ENCODE results near the gene PPM1M. TPM values are rescaled to one million over a fixed set of nuclear protein-coding genes. Genes with fewer than 3 reads are reported as not detected.

PPM1M gene
- 10 to 100 TPM; 18.1 to 19.9 (median 19.0) TPM for polyA plus RNA-seq (ENCODE audit: insufficient read length in 3 of 3)
- long read RNA-seq, donor 1, partial matches to known transcripts: 0 of 3 reads
- long read RNA-seq, donor 1, other reads (novel, unspliced or antisense): 0 of 3 reads
- long read RNA-seq, donor 2, partial matches to known transcripts: 0 of 2 reads
- long read RNA-seq, donor 2, other reads (novel, unspliced or antisense): 0 of 2 reads
- long read RNA-seq, donor 3, partial matches to known transcripts: 0 of 2 reads
- long read RNA-seq, donor 3, other reads (novel, unspliced or antisense): 0 of 2 reads
- long read RNA-seq, donor 4, partial matches to known transcripts: 0 of 2 reads
- long read RNA-seq, donor 4, other reads (novel, unspliced or antisense): 0 of 2 reads
- long read RNA-seq, donor 5: 0 reads
- long read RNA-seq, donor 6, partial matches to known transcripts: 0 of 2 reads
- long read RNA-seq, donor 6, other reads (novel, unspliced or antisense): 0 of 2 reads
- long read RNA-seq, donor 7, transcript PPM1M-202 (10 exons, 2,193 nt): major isoform, 5 of 5 reads
- long read RNA-seq, donor 7, partial matches to known transcripts: 0 of 5 reads
- long read RNA-seq, donor 7, other reads (novel, unspliced or antisense): 0 of 5 reads
- long read RNA-seq, donor 8, partial matches to known transcripts: 0 of 3 reads
- long read RNA-seq, donor 8, other reads (novel, unspliced or antisense): 0 of 3 reads
- long read RNA-seq, donor 9, partial matches to known transcripts: 0 of 3 reads
- long read RNA-seq, donor 9, other reads (novel, unspliced or antisense): 0 of 3 reads
- long read RNA-seq, donor 10, partial matches to known transcripts: 0 of 4 reads
- long read RNA-seq, donor 10, other reads (novel, unspliced or antisense): 0 of 4 reads
- long read RNA-seq, donor 11, partial matches to known transcripts: 0 of 1 reads
- long read RNA-seq, donor 11, other reads (novel, unspliced or antisense): 0 of 1 reads
- long read RNA-seq, donor 12, partial matches to known transcripts: 0 of 4 reads
- long read RNA-seq, donor 12, other reads (novel, unspliced or antisense): 0 of 4 reads
- long read RNA-seq, donor 13: 0 reads
- long read RNA-seq, donor 14: 0 reads
- long read RNA-seq, donor 15, partial matches to known transcripts: 15 of 19 reads
- long read RNA-seq, donor 15, other reads (novel, unspliced or antisense): 0 of 19 reads
- long read RNA-seq, donor 16, partial matches to known transcripts: 0 of 5 reads
- long read RNA-seq, donor 16, other reads (novel, unspliced or antisense): 0 of 5 reads

GRCh38 chr3:52245322-52246263 is at the start of gene PPM1M:
Gene PPM1M (plus strand): TSS chr3:52245759. CDS start chr3:52245825, 66 bp downstream.
- DNase-seq: peak; percentile 50

GRCh38 chr3:52195823-52196331 is 49.7 kb upstream of the PPM1M start:
- no peak for DNase-seq

- DNase-seq: no peak
These were observed 48.6 kb upstream of the PPM1M start for GRCh38 chr3:52196977-52197376.

- no peak for DNase-seq
These were observed 48.1 kb upstream of the PPM1M start for GRCh38 chr3:52197499-52197841.

- peak; percentile 91 for DNase-seq
These were observed 47.5 kb upstream of the PPM1M start, which contains the start of gene ALAS1 for GRCh38 chr3:52197842-52198625. Gene ALAS1 (plus strand): TSS chr3:52198160. CDS start chr3:52199242, 1,082 bp downstream.

GRCh38 chr3:52198643-52199608 is 46.6 kb upstream of the PPM1M start:
- no peak for DNase-seq

GRCh38 chr3:52200981-52201679 is 44.4 kb upstream of the PPM1M start:
- no peak for DNase-seq

GRCh38 chr3:52202384-52203077 is 43.0 kb upstream of the PPM1M start:
- no peak for DNase-seq

- no peak for DNase-seq
These were observed 41.9 kb upstream of the PPM1M start for GRCh38 chr3:52203701-52204100.

GRCh38 chr3:52204337-52205073 is 41.1 kb upstream of the PPM1M start:
- no peak for DNase-seq

GRCh38 chr3:52205727-52206372 is 39.7 kb upstream of the PPM1M start:
- no peak for DNase-seq

GRCh38 chr3:52208556-52208955 is 37.0 kb upstream of the PPM1M start:
- no peak for DNase-seq

- DNase-seq: no peak
These were observed 35.5 kb upstream of the PPM1M start for GRCh38 chr3:52210037-52210436.

- DNase-seq: no peak
These were observed 35.0 kb upstream of the PPM1M start for GRCh38 chr3:52210550-52211046.

GRCh38 chr3:52211268-52211891 is 34.2 kb upstream of the PPM1M start:
- DNase-seq: no peak
